Mononuclear cell (primary cell): ENCODE measurements around the gene GGT6. TPM values are rescaled to one million over a fixed set of nuclear protein-coding genes. Genes with fewer than 3 reads are reported as not detected.
A peak's percentile ranks its signal among the peaks of the same experiment; 100 is the strongest.

ENCODE experiments used
- H3K27me3 ChIP-seq: 2 replicates; pipeline ENCODE4 v1.6.0; 2011; ENCODE audit warnings: low read length, control low read depth; ENCODE audit not compliant: insufficient read depth
- H3K4me1 ChIP-seq: 2 replicates; pipeline ENCODE4 v1.5.1; 2011; ENCODE audit warnings: mild to moderate bottlenecking, low read length, control low read depth; ENCODE audit not compliant: insufficient read depth
- H3K4me3 ChIP-seq: 2 replicates; pipeline ENCODE4 v1.5.1; 2011; ENCODE audit warnings: mild to moderate bottlenecking, low read length, moderate library complexity
- H3K9me3 ChIP-seq: 2 replicates; pipeline ENCODE4 v1.5.1; 2011; ENCODE audit warnings: low read depth, mild to moderate bottlenecking, control low read depth, low read length
- total RNA-seq: library from RNA; depleted of rRNA; stranded (reverse); fragments of >200 nt; gene quantifications from one replicate; pipeline ENCODE4 v1.2.3, GENCODE V29; 2012

The GGT6 gene
- total RNA-seq, 1 donor, result not detected

DNA sequence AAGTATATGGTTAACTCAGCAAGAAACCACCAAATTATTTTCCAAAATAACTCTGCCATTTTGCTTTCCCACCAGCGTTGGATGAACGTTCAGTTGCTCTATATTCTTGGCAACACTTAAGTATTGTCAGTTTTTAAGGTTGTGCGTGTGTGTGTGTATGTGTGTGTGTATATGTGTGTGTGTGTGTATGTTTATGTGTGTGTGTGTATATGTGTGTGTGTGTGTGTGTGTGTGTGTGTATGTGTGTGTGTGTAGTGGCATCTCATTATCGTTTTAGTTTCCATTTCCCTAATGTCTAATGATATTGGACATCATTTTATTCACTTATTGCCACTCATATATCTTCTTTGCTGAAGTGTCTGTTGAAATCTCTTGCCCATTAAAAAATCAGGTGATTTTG lies 12.7 kb upstream of the GGT6 start:
- H3K4me3 ChIP-seq, result no peak overlapping the region
- no peaks in the 10 kb centered on the region for H3K27me3 ChIP-seq
- H3K4me1 ChIP-seq, result no peaks in the 10 kb centered on the region
- no peaks in the 10 kb centered on the region for H3K9me3 ChIP-seq

DNA sequence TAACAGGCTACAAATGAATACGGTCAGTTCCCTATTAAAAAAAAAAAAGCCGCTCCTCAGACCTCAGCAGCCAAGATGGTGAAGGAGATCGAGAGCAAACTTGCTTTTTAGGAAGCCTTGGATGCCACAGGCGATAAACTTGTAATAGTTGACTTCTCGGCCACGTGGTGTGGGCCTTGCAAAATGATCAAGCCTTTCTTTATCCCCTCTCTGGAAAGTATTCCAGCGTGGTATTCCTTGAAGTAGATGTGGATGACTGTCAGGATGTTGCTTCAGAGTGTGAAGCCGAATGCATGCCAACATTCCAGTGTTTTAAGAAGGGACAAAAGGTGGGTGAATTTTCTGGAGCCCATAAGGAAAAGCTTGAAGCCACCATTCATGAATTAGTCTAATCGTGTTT lies 11.8 kb upstream of the GGT6 start:
- Histone ChIP-seq H3K9me3 (no peaks in the 10 kb centered on the region), H3K27me3 (no peaks in the 10 kb centered on the region), H3K4me1 (no peaks in the 10 kb centered on the region), H3K4me3 (no peak overlapping the region)

DNA sequence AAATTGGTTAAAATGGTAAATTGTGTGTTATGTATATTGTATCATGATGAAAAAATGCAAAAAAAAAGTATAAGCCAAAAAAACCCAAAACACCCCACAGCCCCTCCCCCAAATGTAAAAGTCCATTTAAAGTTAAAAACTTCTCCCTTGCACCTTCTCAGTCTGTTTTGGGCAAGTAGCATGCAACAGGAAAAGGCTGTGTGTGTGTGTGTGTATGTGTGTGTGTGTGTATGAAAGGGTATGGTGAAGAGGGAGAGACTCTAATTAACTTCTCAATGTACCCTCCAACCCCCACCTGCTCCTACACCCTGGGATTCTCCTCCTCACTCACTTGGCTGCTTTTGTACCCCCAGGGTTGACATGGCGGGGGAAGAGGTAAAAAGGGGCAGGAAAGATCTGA lies 9.2 kb upstream of the GGT6 start:
- Histone ChIP-seq H3K4me3 (no peak overlapping the region), H3K27me3 (no peaks in the 10 kb centered on the region), H3K9me3 (no peaks in the 10 kb centered on the region), H3K4me1 (peaks cover 6% of the 10 kb centered on the region)

DNA sequence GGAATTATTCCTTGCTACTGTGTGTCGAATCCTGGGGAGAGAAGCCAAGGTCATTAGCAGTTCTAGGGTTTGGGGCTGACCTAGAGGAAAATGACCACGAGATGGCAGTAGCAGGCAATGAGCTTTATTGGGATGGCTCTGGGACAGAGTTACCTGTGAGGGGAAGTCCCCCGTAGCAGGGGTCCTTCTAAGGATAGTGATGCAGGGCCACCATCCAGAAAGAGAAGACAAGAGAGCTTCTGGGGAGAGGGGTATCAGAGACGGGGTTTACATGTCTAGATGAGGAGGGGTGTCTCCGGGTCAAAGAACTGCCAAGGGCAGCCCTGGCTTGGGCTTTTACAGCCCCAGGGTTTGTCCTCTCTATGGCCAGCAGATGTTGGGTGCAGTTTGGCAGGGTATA lies 6.4 kb upstream of the GGT6 start:
- Histone ChIP-seq H3K4me1 (peaks cover 14% of the 10 kb centered on the region), H3K27me3 (no peaks in the 10 kb centered on the region), H3K4me3 (no peak overlapping the region), H3K9me3 (no peaks in the 10 kb centered on the region)

DNA sequence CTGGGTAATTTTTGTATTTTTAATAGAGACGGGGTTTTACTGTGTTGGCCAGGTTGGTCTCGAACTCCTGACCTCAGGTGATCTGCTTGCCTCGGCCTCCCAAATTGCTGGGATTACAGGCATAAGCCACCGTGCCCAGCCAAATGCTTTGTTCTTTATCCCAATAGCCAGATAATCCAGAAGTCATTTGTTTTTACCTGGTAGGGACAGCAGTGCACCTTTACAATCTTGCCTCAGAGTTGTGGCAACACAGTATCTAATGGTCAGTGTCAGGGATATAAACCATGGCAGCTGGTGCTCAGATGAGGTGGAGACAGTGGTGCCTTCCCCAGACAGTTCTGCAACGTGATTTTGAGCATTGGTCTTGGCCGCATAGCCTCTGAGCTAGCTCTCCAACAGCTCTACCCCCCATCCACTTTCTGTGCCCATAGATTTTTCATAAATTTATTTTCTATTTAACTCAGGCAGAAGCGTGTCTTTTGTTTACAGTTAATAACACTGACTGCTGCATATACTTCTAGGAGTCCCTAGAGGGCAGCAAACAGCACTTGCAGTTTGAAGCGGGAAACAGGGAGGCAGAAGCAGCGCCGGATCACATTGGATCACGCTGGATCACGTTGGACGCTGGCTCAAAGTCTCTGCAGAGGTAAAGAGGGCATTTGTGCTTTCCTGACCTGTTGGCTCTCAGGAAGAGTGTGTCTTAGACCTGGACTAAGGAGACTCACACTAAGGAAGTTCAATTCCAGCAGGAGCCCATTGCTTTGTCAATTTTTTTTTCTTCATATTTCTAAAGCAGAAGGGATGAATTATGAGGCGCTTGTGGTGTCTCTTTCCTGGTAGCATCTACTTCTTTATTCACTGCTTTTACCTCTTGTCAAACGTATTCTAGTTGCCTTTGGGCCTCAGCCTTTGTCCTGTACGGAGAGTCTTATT lies 5.1 kb upstream of the GGT6 start:
- no peaks in the 10 kb centered on the region for H3K9me3 ChIP-seq
- H3K4me1 ChIP-seq, result peaks cover 14% of the 10 kb centered on the region
- H3K4me3 ChIP-seq, result no peak overlapping the region
- no peaks in the 10 kb centered on the region for H3K27me3 ChIP-seq

DNA sequence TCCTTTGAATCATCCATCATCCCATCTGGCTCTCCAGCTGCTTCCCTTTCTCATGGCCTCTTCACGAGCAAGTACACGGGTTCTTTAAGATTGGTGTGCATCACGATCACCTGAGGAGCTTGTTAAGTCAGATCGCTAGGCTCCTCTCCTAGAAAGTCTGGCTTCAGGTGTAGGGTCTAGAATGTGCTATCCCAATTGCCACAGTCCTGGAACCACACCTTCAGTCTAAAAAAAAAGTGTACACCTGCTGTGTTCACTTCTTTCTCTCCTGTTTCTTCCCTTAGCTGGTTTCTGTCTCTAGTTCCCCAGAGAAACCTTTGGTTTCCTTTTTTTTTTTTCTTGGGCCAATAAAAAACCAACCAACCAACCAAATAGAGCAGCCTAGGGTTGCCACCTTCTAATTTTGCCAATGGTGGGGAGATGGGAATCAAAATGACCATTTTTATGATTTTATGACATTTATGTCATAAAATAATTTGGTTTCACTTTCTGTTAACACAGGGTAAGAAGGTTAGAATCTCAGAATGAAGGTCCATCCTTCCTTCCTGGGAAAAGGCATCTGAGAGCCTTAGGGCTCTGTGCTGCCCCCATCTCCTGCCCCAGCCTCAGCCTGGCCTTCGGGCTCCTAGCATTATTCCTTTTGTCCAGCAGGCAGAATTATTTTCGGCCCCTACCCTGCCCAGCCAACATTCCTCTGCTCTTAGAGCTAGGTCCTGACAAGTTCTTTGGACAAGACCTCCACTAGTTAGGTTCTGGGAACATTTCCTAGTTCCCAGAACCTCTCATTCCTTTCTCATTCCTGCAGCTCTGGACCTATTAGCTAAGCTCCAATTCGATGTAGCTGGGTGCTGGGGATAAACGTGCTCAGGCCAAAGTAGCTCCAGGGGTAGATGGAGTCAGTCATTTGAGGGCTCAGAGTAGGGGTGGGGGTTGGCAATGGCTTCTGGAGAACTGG lies 1.9 kb upstream of the GGT6 start:
- H3K4me1 ChIP-seq, result peaks cover 14% of the 10 kb centered on the region
- no peaks in the 10 kb centered on the region for H3K9me3 ChIP-seq
- H3K27me3 ChIP-seq, result no peaks in the 10 kb centered on the region
- no peak overlapping the region for H3K4me3 ChIP-seq

DNA sequence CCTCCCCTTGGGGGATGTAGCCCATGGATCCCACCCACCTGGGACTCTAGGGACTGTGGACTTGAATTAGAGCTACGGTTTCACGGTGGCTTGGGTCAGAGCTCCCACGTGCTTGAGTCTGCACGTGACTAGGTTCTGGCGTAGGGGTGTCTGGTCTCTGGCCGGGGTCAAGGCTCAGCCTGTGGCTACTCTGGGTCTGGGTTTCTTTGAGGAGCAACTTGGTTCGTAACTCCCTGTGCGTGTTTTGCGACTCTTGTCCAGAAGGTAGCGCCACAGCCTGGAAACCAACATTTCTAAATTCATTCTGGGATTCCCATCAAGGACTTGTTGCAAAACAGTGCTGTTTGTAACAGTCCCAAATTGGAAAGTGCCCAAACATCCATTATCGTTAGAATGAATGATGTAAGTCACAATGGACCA lies 470 bp upstream of the GGT6 start:
- no peaks in the 10 kb centered on the region for H3K9me3 ChIP-seq
- no peak overlapping the region for H3K4me3 ChIP-seq
- peaks cover 18% of the 10 kb centered on the region for H3K4me1 ChIP-seq
- no peaks in the 10 kb centered on the region for H3K27me3 ChIP-seq

DNA sequence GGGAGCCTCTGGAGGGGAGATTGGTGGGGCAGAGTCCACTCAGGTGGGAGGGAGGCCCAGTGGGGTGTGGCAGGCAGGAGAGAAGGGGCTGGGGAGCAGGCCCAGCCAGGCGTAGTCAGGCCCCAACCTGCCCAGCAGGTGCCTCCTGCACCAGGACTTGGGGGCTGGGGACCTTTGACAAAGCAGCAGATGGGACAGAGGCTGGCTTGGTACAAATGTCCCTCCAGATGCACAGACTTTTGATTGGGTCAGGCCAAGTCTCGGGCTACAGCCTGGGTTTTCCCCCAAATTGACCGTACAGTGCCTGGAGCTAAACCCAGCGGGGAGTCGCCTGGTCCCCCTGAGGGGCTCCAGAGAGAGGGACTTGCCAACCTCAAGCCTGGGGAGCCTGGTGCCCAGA lies 411 bp downstream of the GGT6 start:
- H3K4me1 ChIP-seq, result peaks cover 16% of the 10 kb centered on the region
- no peak overlapping the region for H3K4me3 ChIP-seq
- no peaks in the 10 kb centered on the region for H3K9me3 ChIP-seq
- H3K27me3 ChIP-seq, result no peaks in the 10 kb centered on the region

DNA sequence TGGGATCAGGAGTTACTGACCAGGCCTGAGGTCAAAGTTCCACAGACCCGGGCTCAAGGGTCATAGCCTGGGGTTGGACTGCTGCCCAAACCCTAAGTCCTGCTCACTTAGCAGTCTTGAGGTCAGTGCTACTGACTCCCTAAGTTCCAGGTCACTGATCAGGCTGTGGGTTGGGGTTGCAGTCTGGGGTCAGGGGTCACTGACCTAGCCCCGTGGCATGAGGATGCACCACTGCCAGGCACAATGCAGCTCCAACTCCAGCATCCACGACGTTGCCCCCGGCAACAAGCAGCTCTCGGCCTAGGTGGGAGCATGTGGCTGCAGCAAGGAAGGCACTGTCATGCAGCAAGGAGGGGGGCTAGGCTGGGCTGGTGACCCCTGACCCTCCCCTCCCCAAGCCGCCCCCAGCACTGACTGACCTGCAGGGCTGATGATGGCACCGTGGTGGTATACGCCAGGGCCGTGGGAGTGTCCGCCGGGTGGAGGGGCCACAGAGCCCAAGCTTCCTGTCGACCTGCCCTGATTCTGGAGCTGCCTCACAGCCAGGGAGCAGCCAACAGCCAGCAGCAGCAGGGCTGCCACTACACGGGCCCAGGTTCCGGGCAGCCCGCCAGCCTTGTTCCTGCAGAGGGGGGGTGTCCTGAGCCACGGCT lies 1.1 kb downstream of the GGT6 start:
- H3K9me3 ChIP-seq, result no peaks in the 10 kb centered on the region
- peaks cover 23% of the 10 kb centered on the region for H3K4me1 ChIP-seq
- H3K27me3 ChIP-seq, result no peaks in the 10 kb centered on the region
- H3K4me3 ChIP-seq, result no peak overlapping the region

DNA sequence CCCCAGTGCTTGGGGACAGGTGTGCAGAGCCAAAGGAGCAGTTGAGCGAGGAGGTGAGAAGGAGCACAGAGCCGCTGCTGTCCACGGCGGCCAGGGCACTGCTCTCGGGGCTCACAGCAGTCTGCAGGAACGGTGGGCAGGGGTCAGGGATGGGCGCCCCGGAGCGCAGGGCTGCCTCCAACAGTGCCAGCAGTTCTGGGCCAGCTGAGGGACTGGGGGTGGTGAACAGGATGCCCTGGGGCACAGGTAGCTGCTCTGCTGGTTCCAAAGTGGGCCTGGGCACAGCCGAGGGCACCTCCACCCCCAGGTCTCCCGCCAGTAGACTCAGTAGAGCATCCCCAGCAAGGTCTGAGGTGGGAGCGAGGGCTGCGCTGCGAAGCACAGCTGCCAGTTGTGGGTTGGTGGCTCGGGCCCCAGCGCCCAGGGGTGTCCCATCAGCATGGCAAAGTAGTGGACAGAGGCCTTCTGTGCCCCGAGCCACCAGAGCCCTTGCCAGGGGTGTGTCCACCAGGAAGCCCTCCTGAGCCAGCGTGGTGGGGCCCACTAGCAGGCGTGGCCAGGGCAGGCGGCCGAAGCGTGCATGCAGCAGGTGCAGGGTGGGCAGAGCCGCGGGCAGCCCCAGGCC lies 1.9 kb downstream of the GGT6 start:
- Histone ChIP-seq H3K4me1 (peaks cover 30% of the 10 kb centered on the region), H3K4me3 (no peak overlapping the region), H3K9me3 (no peaks in the 10 kb centered on the region), H3K27me3 (no peaks in the 10 kb centered on the region)

DNA sequence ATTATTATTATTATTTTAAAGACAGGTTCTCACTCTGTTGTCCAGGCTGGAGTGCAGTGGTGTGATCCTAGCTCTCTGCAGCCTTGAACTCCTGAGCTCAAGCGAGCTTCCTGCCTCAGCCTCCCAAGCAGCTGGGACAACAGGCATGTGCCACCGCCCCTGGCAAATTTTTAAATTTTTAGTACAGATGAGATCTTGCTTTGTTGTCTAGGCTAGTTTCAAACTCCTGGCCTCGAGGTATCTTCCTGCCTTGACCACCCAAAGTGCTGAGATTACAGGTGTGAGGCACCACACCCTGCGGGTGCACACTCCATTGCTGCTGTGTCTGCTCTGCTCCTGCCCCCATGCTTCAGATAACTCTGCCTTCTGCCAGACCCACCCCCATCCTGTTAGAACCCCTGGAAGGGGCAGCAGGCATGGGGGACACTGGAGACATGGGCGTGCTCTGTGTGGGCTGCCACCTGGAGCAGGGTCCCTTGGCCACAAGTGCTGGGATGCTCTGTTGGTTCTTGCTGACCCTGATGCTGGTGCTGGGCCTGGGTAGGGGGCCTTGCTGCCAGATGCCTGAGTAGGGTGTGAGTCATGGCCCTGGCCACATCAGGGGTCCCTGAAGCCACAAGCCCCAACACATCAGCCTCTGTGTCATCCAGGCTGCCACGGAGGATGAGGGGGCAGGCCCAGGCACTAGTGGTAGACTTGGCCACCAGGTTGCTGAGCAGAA lies 2.6 kb downstream of the GGT6 start:
- H3K27me3 ChIP-seq, result no peaks in the 10 kb centered on the region

DNA sequence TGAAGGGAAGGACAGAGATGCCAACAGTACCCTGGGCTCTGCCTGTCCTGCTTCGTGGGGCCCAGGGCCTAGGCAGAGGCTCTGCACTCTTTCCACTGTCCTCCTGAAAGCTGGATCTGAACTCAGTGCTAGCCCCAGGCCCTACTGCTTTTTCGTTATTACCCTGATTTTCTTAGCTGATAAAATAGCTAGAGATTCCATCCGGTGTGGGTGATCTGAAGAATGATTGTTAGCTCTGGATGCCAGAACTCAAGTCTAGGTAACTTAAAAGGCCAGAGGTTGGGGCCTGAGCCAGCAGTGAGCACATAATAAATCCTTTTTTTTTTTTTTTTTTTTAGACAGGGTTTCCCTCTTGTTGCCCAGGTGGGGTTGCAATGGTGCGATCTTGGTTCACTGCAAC lies 3.4 kb downstream of the GGT6 start:
- Histone ChIP-seq H3K27me3 (no peaks in the 10 kb centered on the region), H3K4me1 (peaks cover 23% of the 10 kb centered on the region), H3K9me3 (no peaks in the 10 kb centered on the region), H3K4me3 (no peak overlapping the region)

More for the DNA sequence above, 2.6 kb downstream of the GGT6 start:
- no peaks in the 10 kb centered on the region for H3K9me3 ChIP-seq
- H3K4me3 ChIP-seq, result no peak overlapping the region
- H3K4me1 ChIP-seq, result peaks cover 30% of the 10 kb centered on the region

DNA sequence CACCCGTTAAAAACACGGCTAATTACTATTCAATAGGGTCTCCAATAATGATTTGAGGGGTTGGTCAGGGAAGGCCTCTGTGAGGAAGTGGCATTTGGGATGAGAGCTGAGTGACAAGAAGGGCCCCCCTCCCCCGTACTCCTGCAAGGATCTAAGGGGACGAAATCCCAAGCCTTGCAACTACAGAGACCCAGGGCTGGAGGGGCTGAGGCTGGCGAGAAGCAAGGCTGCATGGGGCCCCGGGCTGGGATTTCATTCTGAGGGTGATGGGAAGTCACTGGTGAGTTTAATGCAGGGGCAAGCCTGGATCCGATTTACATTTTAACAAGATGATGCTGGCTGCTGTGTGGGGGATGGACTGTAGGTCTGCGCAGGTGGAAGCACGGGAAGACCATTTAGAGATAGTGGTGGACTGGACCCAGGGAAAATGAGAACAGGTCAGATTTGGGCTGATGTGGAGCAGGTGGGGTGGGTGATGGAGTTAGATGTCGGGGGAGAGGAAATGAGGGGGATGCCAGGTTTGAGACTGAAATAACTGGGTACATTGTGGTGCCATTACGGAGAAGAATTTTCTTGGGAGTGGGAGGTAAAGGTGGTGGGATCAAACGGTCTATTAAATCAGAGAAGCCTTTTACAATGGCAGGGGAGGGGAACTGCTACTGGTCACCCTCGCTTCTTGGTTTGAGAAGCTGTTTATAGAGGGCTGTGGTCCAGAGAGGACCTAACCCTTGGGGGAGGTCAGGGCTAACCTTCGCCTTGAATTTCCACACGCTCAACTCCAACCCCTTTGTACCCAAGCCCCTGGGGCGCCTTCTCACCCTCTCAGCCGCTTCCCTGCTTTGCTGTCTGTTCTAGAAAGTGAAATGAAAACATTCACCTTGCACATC lies 4.3 kb downstream of the GGT6 start:
- H3K27me3 ChIP-seq, result no peaks in the 10 kb centered on the region
- no peaks in the 10 kb centered on the region for H3K9me3 ChIP-seq
- H3K4me1 ChIP-seq, result peaks cover 21% of the 10 kb centered on the region
- peak overlapping the region; percentile 82 for H3K4me3 ChIP-seq
